Measurements from ENCODE around the gene SERAC1. TPM values are rescaled to one million over a fixed set of nuclear protein-coding genes. Genes with fewer than 3 reads are reported as not detected.

Gene SERAC1
- total RNA-seq, 3 donors from 2014 or later (not counting 1 experiment from before 2014, with no cell fraction given): 2.1 to 3.0 (median 2.3) TPM

- Histone ChIP-seq H3K4me3 (ENCODE audit: low read length) (no peak overlapping the region), H3K36me3 (ENCODE audit: control insufficient read depth, insufficient read depth, low read length) (peaks cover 9% of the 10 kb centered on the region), H3K27ac (ENCODE audit: low read length) (no peak overlapping the region), H3K9me3 (ENCODE audit: control insufficient read depth, insufficient read depth, low read length) (no peaks in the 10 kb centered on the region), H3K4me1 (ENCODE audit: control insufficient read depth, insufficient read depth, low read length) (peaks cover 11% of the 10 kb centered on the region), H3K27me3 (ENCODE audit: control insufficient read depth, insufficient read depth, low read length) (no peaks in the 10 kb centered on the region)
- Mint-ChIP-seq H3K27me3 (ENCODE audit: low read depth in 2 of 2) (no peaks in the 10 kb centered on the region), H3K4me1 (peaks cover 17 to 24% of the 10 kb centered on the region in 2 donors), H3K9me3 (no peaks in the 10 kb centered on the region), H3K27ac (peak overlapping the region; percentile 7 to 65), H3K4me3 (no peak overlapping the region), H3K36me3 (no peaks in the 10 kb centered on the region)
- no peak for TF ChIP-seq CTCF (IDR thresholded peaks at IDR 0.05)
- ATAC-seq (no peak), DNase-seq (no peak)
- 87% methylated on average over 12 of the region's 14 CpGs for WGBS (ENCODE audit: insufficient coverage)
- intact Hi-C loops (cut with micrococcal nuclease): no loop called here
These were observed 98.9 kb downstream of the SERAC1 start for GRCh38 chr6:158068893-158069799.

DNA sequence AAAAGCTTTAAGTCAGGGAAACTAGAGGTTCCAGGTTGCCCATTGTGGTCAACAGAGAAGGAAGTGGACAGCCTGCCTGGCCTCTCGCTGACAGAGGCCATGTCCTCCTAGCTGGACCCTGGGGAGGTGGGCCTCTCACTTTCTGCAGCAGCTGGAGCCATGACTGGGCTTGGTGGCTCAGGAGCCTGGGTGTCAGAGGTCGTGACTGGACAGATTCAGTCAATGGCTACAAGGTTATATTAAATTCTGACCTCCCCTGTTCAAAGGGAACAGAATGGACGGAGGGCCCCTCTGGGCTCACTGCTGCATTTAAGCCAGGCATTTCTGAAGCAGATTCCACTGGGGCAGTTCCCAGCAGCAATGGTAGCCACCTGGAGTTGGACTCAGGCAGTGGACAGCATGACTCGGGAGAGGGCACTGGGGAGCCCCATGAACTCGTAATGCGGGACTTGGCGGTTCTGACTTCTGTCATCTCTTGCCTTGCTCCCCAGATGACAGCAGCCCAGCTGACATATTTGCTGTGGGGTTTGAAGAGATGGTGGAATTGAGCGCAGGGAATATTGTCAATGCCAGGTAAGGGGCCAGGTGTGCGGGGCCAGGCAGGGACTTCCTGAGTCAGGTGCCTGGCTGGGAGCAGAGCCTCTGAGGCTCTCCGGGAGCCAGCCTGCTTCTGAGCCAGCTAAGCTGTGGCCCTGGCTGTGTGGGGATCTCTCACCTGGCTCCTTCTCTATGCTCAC lies 99.7 kb downstream of the SERAC1 start:
- H3K27ac Mint-ChIP-seq: peak overlapping the region; percentile 7 to 65
- peaks cover 11% of the 10 kb centered on the region for H3K4me1 ChIP-seq (ENCODE audit: control insufficient read depth, insufficient read depth, low read length)
- H3K36me3 Mint-ChIP-seq: no peaks in the 10 kb centered on the region
- intact Hi-C loops (cut with micrococcal nuclease): no loop called here
- H3K36me3 ChIP-seq (ENCODE audit: control insufficient read depth, insufficient read depth, low read length): peaks cover 9% of the 10 kb centered on the region
- no peak for TF ChIP-seq CTCF (IDR thresholded peaks at IDR 0.05)
- no peak for ATAC-seq
- H3K27ac ChIP-seq (ENCODE audit: low read length): no peak overlapping the region
- DNase-seq: no peak
- 93% methylated on average over 10 of the region's 10 CpGs for WGBS (ENCODE audit: insufficient coverage)
- H3K4me3 Mint-ChIP-seq: no peak overlapping the region
- H3K27me3 Mint-ChIP-seq (ENCODE audit: low read depth in 2 of 2): no peaks in the 10 kb centered on the region
- H3K27me3 ChIP-seq (ENCODE audit: control insufficient read depth, insufficient read depth, low read length): no peaks in the 10 kb centered on the region
- H3K4me3 ChIP-seq (ENCODE audit: low read length): no peak overlapping the region
- no peaks in the 10 kb centered on the region for H3K9me3 Mint-ChIP-seq
- H3K4me1 Mint-ChIP-seq: peaks cover 17 to 24% of the 10 kb centered on the region in 2 donors
- no peaks in the 10 kb centered on the region for H3K9me3 ChIP-seq (ENCODE audit: control insufficient read depth, insufficient read depth, low read length)

GRCh38 chr6:158067436-158068015 lies 100.5 kb downstream of the SERAC1 start:
- intact Hi-C loops (cut with micrococcal nuclease): no loop called here
- H3K36me3 Mint-ChIP-seq: no peaks in the 10 kb centered on the region

More at GRCh38 chr6:158067436-158068015, 100.5 kb downstream of the SERAC1 start:
- 84% methylated on average over 10 of the region's 10 CpGs for WGBS (ENCODE audit: insufficient coverage)
- Mint-ChIP-seq H3K9me3 (no peaks in the 10 kb centered on the region), H3K4me3 (no peak overlapping the region), H3K27me3 (ENCODE audit: low read depth in 2 of 2) (no peaks in the 10 kb centered on the region), H3K27ac (peak overlapping the region in 1 of 2 donors; percentile 45), H3K4me1 (peaks cover 17 to 24% of the 10 kb centered on the region in 2 donors)
- Histone ChIP-seq H3K27me3 (ENCODE audit: control insufficient read depth, insufficient read depth, low read length) (no peaks in the 10 kb centered on the region), H3K4me1 (ENCODE audit: control insufficient read depth, insufficient read depth, low read length) (peaks cover 11% of the 10 kb centered on the region), H3K27ac (ENCODE audit: low read length) (no peak overlapping the region), H3K9me3 (ENCODE audit: control insufficient read depth, insufficient read depth, low read length) (no peaks in the 10 kb centered on the region), H3K4me3 (ENCODE audit: low read length) (no peak overlapping the region), H3K36me3 (ENCODE audit: control insufficient read depth, insufficient read depth, low read length) (peaks cover 9% of the 10 kb centered on the region)
- no peak for ATAC-seq
- no peak for DNase-seq
- no peak for TF ChIP-seq CTCF (IDR thresholded peaks at IDR 0.05)
